Measurements from ENCODE around the gene BORA.
"Not testable (repeated sequence)": the region's sequence is repeated elsewhere in the genome, so short reads cannot be mapped to it uniquely, and the experiment has no call there.

The BORA gene

GRCh38 chr13:72727417-72728289 is at the start of gene BORA, which contains the start of gene MZT1:
Gene BORA, plus strand, starts transcription at chr13:72727923. Its CDS starts 1,018 bp downstream, at chr13:72728941.
Gene MZT1, minus strand, starts transcription at chr13:72727629. Its CDS starts 27 bp downstream, at chr13:72727602.
- DNase-seq: peak; percentile 97

GRCh38 chr13:72678312-72678711 is 49.4 kb upstream of the BORA start:
- no peak for DNase-seq

- no peak for DNase-seq
Observed at GRCh38 chr13:72680353-72680752, 47.4 kb upstream of the BORA start.

- no peak for DNase-seq
Observed at GRCh38 chr13:72686766-72687165, 41.0 kb upstream of the BORA start.

- no peak for DNase-seq
Observed at GRCh38 chr13:72689181-72689696, 38.5 kb upstream of the BORA start.

GRCh38 chr13:72692884-72693514 is 34.7 kb upstream of the BORA start:
- no peak for DNase-seq

GRCh38 chr13:72693832-72694231 is 33.9 kb upstream of the BORA start:
- DNase-seq: no peak

- no peak for DNase-seq
Observed at GRCh38 chr13:72694314-72694713, 33.4 kb upstream of the BORA start.

GRCh38 chr13:72696579-72696978 is 31.1 kb upstream of the BORA start:
- peak; percentile 40 for DNase-seq

- no peak for DNase-seq
Observed at GRCh38 chr13:72698164-72698563, 29.6 kb upstream of the BORA start.

- DNase-seq: no peak
Observed at GRCh38 chr13:72700509-72700908, 27.2 kb upstream of the BORA start.

- no peak for DNase-seq
Observed at GRCh38 chr13:72716776-72717175, 10.9 kb upstream of the BORA start.

- not testable (repeated sequence) for DNase-seq
Observed at GRCh38 chr13:72726185-72726584, 1.5 kb upstream of the BORA start.

- peak; percentile 54 for DNase-seq
Observed at GRCh38 chr13:72726726-72727416, 852 bp upstream of the BORA start.

- DNase-seq: no peak
Observed at GRCh38 chr13:72728290-72728605, 525 bp downstream of the BORA start.

GRCh38 chr13:72737033-72737432 is 9.3 kb downstream of the BORA start:
- DNase-seq: no peak

GRCh38 chr13:72740015-72740414 is 12.3 kb downstream of the BORA start:
- no peak for DNase-seq

GRCh38 chr13:72745260-72745659 is 17.5 kb downstream of the BORA start:
- no peak for DNase-seq

GRCh38 chr13:72751220-72751619 is 23.5 kb downstream of the BORA start:
- no peak for DNase-seq

- peak; percentile 67 for DNase-seq
Observed at GRCh38 chr13:72754111-72754510, 26.4 kb downstream of the BORA start.

GRCh38 chr13:72757792-72758535 is 30.2 kb downstream of the BORA start:
- DNase-seq: no peak

- no peak for DNase-seq
Observed at GRCh38 chr13:72760189-72760588, 32.5 kb downstream of the BORA start.

GRCh38 chr13:72763411-72763810 is 35.7 kb downstream of the BORA start:
- no peak for DNase-seq
